NCI-H2196 treated with DMSO at 0.1 percent for 48 hours (cell line): ENCODE measurements around the gene SLC5A1.
"Not testable (repeated sequence)": the region's sequence is repeated elsewhere in the genome, so short reads cannot be mapped to it uniquely, and the experiment has no call there.

Source experiments
- DNase-seq: peaks from one replicate; lab custom pipeline; 2025; ENCODE audit not compliant: unreplicated experiment; lab: John Stamatoyannopoulos, UW

SLC5A1 gene

GRCh38 chr22:32083814-32084213, 40.8 kb downstream of the SLC5A1 start:
- no peak for DNase-seq

- DNase-seq = no peak
Measured at GRCh38 chr22:32088084-32088483, 45.0 kb downstream of the SLC5A1 start.

GRCh38 chr22:32097018-32097417, 54.0 kb downstream of the SLC5A1 start:
- DNase-seq = no peak

- DNase-seq = no peak
Measured at GRCh38 chr22:32097881-32098499, 54.9 kb downstream of the SLC5A1 start.

GRCh38 chr22:32100711-32101110, 57.6 kb downstream of the SLC5A1 start:
- no peak for DNase-seq

- no peak for DNase-seq
Measured at GRCh38 chr22:32103658-32104315, 60.7 kb downstream of the SLC5A1 start.

GRCh38 chr22:32106930-32107329, 63.9 kb downstream of the SLC5A1 start:
- DNase-seq = no peak

GRCh38 chr22:32112380-32112779, 69.3 kb downstream of the SLC5A1 start:
- no peak for DNase-seq

GRCh38 chr22:32119568-32120235, 76.6 kb downstream of the SLC5A1 start:
- no peak for DNase-seq

GRCh38 chr22:32120603-32121002, 77.5 kb downstream of the SLC5A1 start:
- no peak for DNase-seq

- no peak for DNase-seq
Measured at GRCh38 chr22:32122899-32123298, 79.8 kb downstream of the SLC5A1 start.

GRCh38 chr22:32123657-32124056, 80.6 kb downstream of the SLC5A1 start:
- DNase-seq = no peak

GRCh38 chr22:32127904-32128303, 84.8 kb downstream of the SLC5A1 start:
- DNase-seq = no peak

- no peak for DNase-seq
Measured at GRCh38 chr22:32130464-32130863, 87.4 kb downstream of the SLC5A1 start.

GRCh38 chr22:32132126-32132525, 89.1 kb downstream of the SLC5A1 start:
- no peak for DNase-seq

GRCh38 chr22:32132783-32133182, 89.7 kb downstream of the SLC5A1 start:
- no peak for DNase-seq

- DNase-seq = not testable (repeated sequence)
Measured at GRCh38 chr22:32134796-32135195, 91.7 kb downstream of the SLC5A1 start.

- DNase-seq = not testable (repeated sequence)
Measured at GRCh38 chr22:32135958-32136357, 92.9 kb downstream of the SLC5A1 start.

- DNase-seq = not testable (repeated sequence)
Measured at GRCh38 chr22:32136881-32137280, 93.8 kb downstream of the SLC5A1 start.

- not testable (repeated sequence) for DNase-seq
Measured at GRCh38 chr22:32137731-32138324, 94.8 kb downstream of the SLC5A1 start.

GRCh38 chr22:32138576-32138975, 95.5 kb downstream of the SLC5A1 start:
- not testable (repeated sequence) for DNase-seq

GRCh38 chr22:32140688-32141087, 97.6 kb downstream of the SLC5A1 start:
- not testable (repeated sequence) for DNase-seq
